Activated CD4-positive, alpha-beta T cell treated with anti-CD3 and anti-CD28 coated beads, Interleukin-2, amount 50 U/mL, for 24 hours (primary cell): ENCODE measurements around the gene KIF15.
"Not testable (repeated sequence)": the region's sequence is repeated elsewhere in the genome, so short reads cannot be mapped to it uniquely, and the experiment has no call there.

Experiments
- DNase-seq, 2 donors: peaks; one replicate each; pipeline ENCODE4 v3.0.0-alpha.2; 2020; ENCODE audit warnings: low read depth in 1 of 2, low spot score in 1 of 2

Gene KIF15

GRCh38 chr3:44816334-44816733, 54.7 kb downstream of the KIF15 start:
- DNase-seq: not testable (repeated sequence)

- not testable (repeated sequence) for DNase-seq
These were observed 59.6 kb downstream of the KIF15 start for GRCh38 chr3:44821206-44821605.

GRCh38 chr3:44825264-44825925, 63.8 kb downstream of the KIF15 start:
- no peak for DNase-seq

GRCh38 chr3:44827196-44827595, 65.6 kb downstream of the KIF15 start:
- no peak for DNase-seq

GRCh38 chr3:44831232-44831631, 69.6 kb downstream of the KIF15 start:
- DNase-seq: no peak

DNA sequence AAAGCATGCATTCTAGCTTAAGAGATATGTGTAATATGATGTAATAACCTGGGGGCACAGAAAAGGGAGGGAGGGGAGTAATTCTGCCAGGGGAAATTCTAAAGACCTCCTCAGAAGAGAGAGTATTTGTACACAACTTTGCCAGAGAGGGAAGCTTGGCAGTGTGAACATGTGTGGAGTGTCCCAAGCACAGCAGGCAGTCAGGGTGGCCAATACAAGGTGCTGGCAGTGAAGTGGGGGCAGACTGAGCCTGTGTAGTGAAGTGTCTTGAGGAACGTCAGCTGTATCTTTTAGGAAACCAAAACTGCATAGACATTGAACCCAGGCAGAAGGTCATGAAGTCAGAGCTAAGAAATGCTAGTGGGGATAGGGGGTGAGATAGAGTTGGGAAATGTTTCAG, 70.4 kb downstream of the KIF15 start:
- DNase-seq: no peak

DNA sequence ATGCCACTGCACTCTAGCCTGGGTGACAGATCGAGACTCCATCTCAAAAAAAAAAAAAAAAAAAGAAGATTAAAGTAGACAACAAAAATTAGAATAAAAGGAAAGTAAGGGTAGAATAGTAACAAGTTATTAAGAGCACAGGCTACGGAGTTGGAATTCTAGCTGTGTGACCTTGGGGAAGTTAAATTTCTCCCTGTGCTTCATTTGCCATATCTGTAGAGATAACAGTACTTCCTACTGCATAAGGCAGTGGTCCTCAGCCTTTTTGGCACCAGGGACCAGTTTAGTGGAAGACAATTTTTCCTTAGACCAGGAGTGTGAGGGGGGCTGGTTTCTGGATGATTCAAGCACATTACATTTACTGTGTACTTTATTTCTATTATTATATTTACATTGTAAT, 71.4 kb downstream of the KIF15 start:
- DNase-seq: no peak

- DNase-seq: no peak
These were observed 71.8 kb downstream of the KIF15 start for GRCh38 chr3:44833394-44833793.

- DNase-seq: no peak
These were observed 74.1 kb downstream of the KIF15 start for GRCh38 chr3:44835684-44836083.

- no peak for DNase-seq
These were observed 80.8 kb downstream of the KIF15 start for GRCh38 chr3:44842376-44842775.

- DNase-seq: no peak
These were observed 84.2 kb downstream of the KIF15 start for GRCh38 chr3:44845528-44846520.

GRCh38 chr3:44848634-44849033, 87.0 kb downstream of the KIF15 start:
- DNase-seq: no peak

DNA sequence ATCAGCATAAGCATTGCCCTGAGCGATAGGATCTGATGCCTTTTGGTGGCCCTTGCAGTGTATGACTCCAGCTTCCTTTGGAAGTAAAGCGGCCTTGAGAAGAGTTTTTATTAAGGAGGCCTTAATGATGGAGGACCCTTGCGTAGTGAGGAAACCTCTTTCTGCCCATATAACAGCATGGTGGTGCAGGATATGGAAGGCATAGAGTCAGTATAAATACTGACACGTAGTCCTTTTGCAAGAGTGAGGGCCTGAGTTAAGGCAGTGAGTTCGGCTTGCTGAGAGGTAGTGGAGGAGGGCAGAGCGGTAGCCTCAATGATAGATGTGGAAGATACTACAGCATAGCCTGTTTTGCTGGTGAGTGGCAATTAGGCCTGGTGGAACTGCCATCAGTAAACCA, 95.1 kb downstream of the KIF15 start:
- DNase-seq: not testable (repeated sequence)

DNA sequence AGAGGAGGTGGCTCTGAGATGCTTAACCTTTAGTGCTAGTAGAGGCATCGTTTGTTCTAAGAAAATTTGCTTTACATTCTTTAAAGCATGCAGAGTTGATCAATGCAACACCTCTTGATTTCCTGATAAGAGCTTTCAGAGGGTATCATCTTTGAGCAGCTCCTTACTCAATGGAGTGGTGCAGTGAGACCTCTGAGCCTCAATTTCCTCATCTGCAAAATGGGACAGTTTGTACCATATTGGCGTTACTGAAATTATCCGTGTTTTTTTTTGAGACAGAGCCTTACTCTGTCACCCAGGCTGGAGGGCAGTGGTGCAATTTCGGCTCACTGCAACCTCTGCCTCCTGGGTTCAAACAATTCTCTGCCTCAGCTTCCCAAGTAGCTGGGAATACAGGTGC, 98.5 kb downstream of the KIF15 start:
- no peak for DNase-seq

DNA sequence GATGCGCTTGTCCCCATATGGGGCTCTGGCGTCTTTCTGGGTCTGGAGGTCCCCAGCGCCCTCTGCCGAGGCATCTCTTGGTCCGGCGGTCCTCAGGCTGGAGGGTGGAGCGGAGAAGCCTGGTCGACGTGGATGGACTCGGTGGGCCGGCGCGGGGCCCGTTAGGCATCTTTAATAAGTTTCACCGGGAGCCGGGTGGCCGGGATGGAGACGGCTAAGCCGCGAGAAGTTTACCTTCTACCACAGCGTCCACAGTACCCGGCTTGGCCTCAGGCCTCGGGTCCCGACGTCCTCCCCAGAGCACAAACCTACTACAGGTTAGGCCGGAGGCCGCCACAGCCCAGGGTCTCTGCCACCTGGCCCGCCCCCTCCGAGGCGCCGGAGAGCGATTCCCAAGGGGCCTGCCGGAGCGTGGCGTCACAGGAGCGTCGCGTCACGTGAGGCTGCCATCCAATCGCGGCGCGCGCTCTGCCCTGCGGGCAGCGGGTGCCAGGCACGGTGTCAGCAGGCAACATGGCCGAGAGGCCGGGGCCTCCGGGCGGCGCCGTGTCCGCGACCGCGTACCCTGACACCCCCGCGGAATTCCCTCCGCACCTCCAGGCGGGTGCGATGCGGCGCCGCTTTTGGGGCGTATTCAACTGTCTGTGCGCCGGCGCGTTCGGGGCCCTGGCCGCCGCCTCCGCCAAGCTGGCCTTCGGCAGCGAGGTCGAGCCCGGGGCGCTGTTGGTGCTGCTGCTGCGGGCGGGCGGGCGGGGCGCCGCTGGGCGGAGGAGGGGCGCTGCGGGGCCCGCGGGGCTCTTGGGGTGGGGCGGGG, 100.0 kb downstream of the KIF15 start, which contains the start of gene TMEM42:
Gene TMEM42, plus strand, starts transcription at position 501 of the 814 bp plus-strand sequence. Its CDS starts 13 bp downstream, at position 514.
- peak; percentile 74 to 82 for DNase-seq

DNA sequence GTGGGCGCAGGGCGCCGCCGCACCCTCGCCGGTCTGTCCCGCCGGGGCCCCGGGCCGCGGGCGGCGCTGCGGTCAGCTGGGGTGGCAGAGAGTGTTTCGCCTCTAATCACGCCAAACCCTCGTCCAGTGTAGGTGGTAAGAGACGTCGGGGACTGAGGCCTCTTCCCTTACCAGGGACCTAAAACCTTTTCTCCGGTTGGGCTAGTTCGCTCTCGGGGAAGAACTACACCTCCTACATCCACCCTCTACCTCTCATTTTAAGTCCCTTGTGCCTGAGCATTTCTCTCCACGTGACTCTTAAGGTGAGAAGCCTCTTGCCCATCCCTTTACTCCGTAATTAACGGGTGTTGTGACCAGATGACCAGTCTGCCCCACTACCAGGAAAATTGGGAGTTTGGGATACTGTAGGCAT, 100.6 kb downstream of the KIF15 start:
- DNase-seq: peak in 1 of 2 donors; percentile 21

- no peak for DNase-seq
These were observed 103.9 kb downstream of the KIF15 start for GRCh38 chr3:44865272-44866035.

- no peak for DNase-seq
These were observed 106.0 kb downstream of the KIF15 start for GRCh38 chr3:44867421-44868111.

- no peak for DNase-seq
These were observed 108.9 kb downstream of the KIF15 start for GRCh38 chr3:44870375-44871061.
